ENCODE results near the gene HEY2.
A peak's percentile ranks its signal among the peaks of the same experiment; 100 is the strongest.
"Not testable (repeated sequence)": the region's sequence is repeated elsewhere in the genome, so short reads cannot be mapped to it uniquely, and the experiment has no call there.

The HEY2 gene

DNA sequence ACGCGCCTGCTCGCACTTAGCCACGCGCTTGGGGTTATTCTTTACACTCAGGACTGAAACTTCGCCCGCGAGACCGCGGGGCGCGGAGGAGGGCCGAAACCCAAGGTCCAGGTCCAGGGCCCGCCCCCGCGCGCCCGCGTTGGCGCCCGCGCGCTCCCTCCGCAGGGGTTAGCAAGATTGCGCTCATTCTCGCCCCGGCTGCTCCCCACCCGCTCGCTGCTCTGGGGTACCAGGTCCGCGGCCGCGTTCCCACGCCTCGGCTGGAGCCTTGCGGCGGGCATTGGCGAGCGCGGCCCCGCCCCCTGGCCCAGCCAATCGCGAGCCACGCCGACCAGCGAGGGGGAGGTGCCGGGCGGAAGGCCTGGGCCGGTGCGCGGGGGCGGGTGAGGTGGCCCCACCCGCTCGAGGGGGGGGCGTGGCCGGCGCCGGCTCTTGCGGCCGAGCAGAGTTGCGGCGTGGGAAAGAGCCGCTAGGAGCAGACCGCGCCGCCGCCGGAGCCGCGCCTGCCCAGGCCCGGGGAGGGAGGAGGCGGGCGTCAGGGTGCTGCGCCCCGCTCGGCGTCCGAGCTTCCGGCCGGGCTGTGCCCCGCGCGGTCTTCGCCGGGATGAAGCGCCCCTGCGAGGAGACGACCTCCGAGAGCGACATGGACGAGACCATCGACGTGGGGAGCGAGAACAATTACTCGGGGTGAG lies at the start of gene HEY2:
TSS of gene HEY2 (plus strand) at position 460 of the 692 bp plus-strand sequence. CDS start at position 605, 145 bp downstream.
- DNase-seq, result peak; percentile 89

DNA sequence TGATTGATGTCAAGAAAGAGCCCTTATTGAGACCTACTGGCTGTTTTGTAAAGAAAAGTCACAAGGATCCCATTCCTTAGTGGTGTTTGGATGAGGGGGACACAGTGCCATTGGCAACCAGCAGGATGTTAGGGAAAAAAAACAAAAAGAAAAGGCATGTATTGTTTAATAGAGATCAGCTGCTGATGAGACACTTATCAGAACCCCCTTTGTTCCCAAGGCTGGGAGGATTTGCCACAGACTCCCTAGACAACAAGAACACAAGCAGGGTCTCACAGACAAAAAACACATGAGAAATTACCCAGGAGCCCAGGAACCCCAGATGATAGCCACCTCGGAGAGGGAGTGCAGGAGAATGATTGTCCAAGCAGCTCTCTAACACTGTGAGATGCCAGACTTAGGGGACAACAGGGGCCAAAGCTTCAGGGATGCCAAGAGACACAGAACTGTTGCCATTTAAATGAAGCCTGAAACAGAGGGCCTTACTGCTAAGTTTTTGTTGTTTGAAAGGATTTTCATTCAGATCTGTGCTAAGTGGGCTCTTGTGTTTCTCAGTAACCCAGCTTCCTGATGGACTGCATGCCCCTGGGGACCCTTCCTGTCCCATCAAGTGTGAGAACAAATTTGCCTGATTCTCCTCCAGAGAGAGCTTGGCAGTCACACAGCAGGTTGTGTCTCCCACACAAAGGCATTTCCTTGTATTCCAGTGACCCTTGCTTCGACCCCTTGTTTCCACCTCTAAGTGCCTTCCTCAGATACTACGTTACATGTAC lies 48.7 kb upstream of the HEY2 start:
- no peak for DNase-seq

DNA sequence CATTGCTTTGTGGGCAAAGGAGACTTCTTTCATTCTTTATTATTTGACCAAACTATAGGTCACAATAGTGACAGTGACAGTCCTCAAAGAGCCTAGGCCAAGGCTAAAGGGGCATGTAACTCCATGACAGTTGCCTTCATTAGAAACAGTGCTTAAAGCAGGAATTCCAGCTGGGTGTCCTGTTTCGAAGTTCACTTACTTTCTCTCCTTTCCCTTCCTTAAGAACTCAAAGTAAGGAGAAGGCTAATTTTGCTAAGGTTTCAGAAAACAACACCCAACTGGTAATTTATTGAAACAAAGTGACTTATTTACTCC lies 48.1 kb upstream of the HEY2 start:
- DNase-seq, result no peak

DNA sequence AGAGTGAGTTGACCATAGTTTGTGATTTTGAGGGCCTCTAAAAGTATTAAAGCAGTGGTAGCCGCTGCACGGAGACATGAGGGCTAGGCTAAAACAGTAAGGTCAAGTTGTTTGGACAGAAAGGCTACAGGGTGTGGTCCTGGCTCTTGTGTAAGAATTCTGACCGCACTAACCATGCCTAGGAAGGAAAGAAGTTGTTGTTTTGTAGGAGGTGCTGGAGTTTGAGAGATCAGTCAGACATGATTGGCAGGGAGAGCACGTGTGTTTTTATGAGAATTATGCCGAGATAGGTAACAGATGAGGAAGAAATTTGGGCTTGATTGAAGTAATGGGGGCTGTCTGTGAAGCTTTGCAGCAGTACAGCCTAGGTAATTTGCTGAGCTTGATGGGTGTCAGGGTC lies 45.5 kb upstream of the HEY2 start:
- DNase-seq, result not testable (repeated sequence)

DNA sequence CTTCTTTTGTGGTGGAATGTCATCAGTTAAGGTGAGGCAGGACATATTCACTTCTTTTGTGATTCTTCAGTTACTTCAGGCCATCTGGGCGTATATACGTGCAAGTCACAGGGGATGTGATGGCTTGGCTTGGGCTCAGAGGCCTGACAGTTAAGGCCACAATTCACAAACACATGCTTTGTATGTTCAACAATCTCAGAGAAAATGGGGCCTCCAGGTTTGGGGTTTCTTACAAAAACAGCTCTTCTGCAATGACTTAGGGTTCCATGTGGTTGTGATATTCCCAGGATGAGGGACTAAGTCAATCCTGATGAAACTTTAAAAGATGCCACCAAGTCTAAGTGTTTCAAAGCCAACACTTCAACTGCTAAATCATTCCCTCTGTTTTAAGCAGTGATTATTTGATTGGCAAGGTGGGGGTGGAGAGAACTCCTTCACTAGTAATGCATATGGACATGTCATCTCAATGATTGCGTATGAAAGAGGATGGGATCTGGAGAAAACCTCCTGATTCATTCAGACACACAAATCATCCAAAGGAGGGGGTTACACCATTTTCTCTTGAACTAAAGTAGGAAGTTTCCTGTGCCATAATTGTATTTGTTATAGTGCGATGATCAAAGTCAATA lies 41.7 kb upstream of the HEY2 start:
- no peak for DNase-seq

DNA sequence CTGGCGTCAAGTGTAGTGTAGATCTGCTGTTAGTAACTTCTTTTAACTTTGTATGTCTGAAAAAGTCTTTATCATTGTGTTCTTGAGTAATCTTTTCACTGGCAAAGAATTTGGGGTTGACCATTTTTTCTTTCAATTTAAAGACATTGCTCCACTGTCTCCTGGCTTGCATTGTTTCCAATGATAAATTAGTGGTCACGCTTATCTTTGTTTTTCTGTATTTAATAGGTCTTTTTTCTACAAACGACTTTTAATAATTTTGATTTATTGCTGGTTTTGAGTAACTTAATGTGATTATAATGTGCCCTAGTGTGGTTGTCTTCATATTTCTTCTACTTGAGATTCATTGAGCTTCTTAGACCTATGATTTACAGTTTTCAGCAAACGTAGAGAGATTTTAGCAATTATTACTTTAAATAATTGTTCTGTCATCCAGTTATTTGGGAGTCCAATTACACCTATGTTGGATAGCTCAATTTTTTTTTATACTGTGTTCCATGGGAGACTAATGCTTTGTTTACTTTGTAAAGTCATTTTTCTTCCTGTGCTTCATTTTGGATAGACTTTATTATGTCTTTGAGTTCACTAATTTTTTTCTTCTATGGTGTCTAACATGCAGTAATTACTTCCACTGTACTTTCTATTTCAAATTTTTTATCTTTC lies 38.3 kb upstream of the HEY2 start:
- no peak for DNase-seq

- no peak for DNase-seq
Measured at GRCh38 chr6:125714441-125715090, 34.9 kb upstream of the HEY2 start.

GRCh38 chr6:125717120-125717731 lies 32.2 kb upstream of the HEY2 start:
- no peak for DNase-seq

GRCh38 chr6:125718109-125718508 lies 31.3 kb upstream of the HEY2 start:
- no peak for DNase-seq

DNA sequence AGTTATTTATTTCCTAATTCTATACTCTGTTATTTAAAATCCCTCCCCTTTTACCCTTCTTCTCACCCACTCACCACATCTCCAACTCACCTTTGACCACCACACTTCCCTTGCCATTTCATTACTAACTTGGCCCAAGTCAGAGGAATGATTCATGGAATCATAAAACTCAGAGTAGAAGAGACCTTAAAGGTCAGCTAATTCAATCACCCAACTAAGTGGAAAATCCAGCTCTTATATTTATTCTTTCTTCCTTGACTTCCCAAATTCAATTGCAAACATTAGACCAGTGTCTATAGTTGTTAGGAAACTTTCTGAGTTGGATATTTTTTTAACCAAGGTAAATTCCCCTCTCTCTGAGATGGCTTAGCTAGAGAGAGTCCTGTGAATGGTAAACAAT lies 26.5 kb upstream of the HEY2 start:
- DNase-seq, result no peak

DNA sequence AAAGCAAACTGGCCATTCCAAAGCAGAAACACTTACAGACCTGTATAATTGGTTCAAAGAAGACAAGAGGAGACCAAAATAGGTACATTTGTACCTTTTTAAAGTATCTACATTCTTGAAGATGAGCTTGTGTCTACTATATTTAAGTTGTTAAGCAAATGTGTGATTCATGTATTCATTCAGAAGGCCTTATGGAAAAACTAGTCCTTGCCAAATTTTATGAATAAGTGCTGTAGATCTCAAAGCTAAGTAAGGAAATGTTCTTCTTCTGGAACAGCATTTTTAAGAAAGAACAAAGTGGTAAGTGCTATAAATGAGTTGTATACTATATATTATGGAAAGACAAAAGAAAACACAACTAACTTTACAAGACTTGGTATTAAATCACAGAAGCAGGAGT lies 22.2 kb upstream of the HEY2 start:
- DNase-seq, result no peak

DNA sequence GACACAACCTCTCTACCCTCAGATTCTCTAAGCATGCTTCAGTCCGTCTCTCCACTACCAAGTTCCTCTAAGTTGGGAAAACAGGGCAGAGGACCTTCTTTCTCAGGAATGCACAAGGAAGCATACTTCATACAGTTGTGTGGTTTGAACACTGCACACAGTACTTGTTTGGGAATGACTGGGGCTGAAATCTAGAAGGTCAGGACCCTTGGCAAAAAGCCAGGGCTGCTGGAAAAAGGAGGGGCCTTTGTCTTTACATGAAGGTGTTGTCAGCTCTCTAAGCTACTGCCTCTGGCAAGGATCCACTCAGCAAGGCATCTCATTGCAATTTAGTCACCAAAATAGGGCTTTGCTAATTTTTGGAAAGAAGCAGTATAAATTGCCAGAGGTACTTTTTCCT lies 20.7 kb upstream of the HEY2 start:
- no peak for DNase-seq

DNA sequence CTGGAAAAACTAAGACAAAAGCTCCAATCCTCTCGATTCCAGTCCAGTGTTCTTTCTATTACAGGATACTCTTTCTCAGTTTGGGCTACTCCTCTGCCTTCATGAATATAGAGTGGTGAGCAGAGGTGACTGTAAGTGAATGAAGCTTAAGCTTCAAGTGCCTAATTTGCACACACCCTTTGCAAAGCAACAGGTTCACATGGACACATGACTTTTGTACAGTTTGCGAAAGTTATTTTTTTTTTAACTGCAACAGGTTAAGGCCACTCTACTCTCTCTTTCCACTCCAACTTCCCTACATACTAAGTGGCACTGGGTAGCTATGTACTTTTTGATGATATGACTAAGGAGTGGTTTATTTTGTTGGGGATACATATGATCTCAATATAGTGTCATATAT lies 19.4 kb upstream of the HEY2 start:
- no peak for DNase-seq

DNA sequence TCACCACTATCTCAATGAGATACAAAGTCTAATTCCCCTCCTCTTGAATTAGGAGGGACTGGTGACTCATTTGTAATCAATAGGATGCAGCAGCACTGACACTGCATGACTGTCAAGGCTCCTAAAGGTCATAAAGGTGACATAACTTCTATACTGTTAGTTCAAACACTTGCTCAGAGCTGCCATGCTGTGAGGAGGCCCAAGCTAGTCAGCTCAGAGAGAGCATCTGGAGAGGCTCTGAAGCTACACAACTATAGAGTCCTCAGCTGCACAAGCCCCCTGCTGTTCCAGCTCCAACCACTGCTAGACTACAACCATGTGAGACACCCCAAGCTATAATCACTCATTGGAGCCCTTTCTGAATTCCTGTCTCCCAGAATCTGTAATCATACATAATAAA lies 17.0 kb upstream of the HEY2 start:
- no peak for DNase-seq

- no peak for DNase-seq
Measured at GRCh38 chr6:125733516-125734300, 15.7 kb upstream of the HEY2 start.

DNA sequence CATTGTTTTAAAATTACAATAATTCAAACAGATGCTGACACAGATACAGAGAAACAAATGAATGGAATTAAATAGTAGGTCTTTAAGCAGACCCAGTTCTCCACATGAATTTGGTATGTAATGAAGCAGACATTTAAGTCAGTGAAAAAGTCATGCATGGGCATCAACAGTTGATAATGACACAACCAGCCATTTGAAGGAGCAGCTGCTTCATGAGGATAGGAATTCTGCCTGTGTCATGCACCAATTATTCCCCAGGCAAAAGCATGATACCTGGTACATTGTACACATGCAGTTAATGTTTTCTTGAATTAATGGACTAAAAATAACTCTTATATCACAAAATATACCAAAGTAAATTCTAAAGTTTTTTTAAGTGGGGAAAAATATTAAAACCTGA lies 11.2 kb upstream of the HEY2 start:
- DNase-seq, result no peak

DNA sequence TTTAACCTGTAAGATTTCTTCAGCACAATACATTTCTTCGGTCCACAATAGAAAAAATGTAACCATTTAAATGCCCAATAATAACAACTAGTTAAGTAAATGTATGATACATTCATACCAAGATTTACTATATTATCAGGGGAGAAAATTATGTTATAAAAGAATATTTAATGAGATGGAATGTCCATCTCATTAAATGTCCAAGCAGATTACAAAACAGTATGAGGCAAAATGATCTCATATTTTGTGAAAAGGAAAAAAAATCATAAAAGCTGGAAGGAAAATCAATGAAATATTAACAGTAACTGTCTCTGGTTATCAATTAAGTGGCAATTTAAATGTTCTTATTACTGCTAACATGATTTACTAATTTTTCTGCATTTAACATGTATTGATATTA lies 10.1 kb upstream of the HEY2 start:
- no peak for DNase-seq

DNA sequence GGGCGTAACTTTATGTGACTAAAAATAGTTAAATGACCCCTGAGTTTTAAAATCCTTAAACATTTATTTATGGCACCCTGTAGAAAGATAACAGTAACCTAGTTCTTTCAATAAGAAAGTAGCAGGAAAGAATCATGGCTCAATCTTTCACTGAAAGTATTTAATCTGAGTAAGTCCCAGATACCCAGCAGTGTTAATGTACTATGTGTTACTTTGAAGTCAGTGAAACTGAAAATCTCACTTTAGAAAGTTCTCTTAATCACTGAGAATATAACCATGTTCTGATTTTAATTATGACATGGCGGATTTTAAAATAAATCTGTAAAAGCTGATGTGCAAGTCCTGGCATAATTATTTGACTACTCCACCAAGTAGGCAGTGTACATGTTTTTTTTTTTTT lies 8.1 kb upstream of the HEY2 start:
- DNase-seq, result no peak

DNA sequence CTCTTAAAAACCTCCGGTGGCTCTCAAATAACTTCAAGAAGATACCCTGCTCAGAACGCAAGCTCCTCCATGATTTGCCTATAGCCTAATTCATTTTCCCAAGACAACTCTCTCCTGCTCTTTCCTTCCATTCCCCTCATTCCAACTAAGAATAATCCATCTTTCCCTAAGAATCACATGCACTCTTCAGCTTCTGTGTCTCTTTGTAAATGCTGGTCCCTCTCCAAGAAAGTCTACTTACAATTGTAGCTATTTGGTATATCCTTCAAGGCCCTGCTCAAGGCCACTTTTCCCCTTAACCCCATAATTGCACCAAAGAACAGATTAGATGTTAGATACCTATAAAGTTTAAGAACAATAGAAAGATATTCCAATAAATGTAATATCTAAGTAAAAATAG lies 7.4 kb upstream of the HEY2 start:
- DNase-seq, result no peak

GRCh38 chr6:125742464-125743120 lies 6.8 kb upstream of the HEY2 start:
- no peak for DNase-seq

- no peak for DNase-seq
Measured at GRCh38 chr6:125743604-125744003, 5.8 kb upstream of the HEY2 start.

Measured in CD4-positive, alpha-beta T cell treated with Interleukin-6 for 4 hours (primary cell).